ENCODE data around the gene PLPPR2. TPM values are rescaled to one million over a fixed set of nuclear protein-coding genes. Genes with fewer than 3 reads are reported as not detected.

PLPPR2 gene
- total RNA-seq, 4 donors from 2014 or later = 4.2 to 19.6 (median 9.3) TPM

DNA sequence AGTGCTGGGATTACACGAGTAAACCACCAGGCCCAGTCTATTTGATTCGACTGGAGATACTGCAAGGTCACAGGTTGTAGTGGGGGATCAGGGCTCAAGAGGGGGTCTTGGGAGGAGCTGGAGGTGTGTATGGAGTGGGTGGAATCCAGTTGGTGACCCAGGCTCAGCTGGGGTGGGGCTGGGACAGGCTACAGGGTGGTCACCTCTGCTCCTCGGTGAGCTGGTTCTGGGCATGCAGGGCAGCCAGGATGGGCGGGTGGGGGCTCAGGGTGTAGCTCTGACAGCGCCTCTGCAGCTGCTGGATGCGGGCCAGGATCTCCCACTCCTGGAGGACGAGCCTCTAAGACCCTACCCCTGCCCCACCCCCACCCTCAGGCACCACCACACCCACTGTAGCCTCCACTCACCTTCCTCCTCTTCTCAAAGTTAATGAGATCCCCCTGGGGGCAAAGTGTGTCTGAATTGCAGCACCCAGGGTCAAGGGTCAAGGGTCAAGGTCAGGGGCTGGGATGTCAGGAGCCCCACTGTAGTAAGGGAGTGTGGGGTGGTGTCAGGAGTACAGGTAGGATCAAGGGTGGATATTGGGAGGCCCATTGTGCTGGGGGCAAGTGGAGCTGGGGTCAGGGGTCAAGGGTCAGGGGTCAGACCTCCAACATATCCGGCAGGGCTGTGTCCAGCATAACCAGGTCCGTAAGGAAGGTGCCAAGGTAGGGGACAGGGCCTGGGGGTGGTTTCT lies 46.7 kb downstream of the PLPPR2 start:
- TF ChIP-seq, protein P1, sequence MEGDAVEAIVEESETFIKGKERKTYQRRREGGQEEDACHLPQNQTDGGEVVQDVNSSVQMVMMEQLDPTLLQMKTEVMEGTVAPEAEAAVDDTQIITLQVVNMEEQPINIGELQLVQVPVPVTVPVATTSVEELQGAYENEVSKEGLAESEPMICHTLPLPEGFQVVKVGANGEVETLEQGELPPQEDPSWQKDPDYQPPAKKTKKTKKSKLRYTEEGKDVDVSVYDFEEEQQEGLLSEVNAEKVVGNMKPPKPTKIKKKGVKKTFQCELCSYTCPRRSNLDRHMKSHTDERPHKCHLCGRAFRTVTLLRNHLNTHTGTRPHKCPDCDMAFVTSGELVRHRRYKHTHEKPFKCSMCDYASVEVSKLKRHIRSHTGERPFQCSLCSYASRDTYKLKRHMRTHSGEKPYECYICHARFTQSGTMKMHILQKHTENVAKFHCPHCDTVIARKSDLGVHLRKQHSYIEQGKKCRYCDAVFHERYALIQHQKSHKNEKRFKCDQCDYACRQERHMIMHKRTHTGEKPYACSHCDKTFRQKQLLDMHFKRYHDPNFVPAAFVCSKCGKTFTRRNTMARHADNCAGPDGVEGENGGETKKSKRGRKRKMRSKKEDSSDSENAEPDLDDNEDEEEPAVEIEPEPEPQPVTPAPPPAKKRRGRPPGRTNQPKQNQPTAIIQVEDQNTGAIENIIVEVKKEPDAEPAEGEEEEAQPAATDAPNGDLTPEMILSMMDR (IDR thresholded peaks at IDR 0.05; ENCODE audit: low read depth) = no peak

DNA sequence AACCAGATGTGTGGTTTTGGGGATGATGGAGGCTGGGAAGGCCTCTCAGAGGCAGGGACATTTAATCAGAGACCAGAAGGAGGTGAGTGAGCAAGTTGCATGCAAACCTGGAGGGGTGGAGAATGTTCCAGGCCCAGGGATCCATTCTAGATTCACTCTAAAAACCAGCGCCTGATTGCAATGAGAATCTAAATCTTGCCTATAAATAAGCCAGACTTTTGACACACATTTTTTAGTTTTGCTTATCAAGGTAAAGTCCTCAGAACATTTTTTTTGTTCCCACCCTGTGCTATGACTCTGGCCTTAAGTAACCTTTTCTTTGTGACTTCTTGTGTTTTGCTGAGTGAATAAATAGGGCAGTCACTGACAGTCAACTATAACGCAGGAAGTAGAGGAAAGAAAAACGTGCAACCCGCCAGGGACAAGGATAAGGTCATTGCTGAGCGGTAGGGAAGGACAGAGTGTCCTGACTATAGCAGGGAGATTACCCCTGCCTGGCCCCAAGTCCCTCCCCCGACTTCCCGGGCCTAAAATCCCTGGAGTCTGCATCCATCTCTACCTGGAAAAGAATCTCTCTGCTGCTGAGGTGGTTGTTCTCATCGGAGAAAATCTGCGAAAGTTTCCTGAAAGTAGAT lies 49.5 kb downstream of the PLPPR2 start:
- TF ChIP-seq, protein P1 (IDR thresholded peaks at IDR 0.05; ENCODE audit: low read depth) = no peak

DNA sequence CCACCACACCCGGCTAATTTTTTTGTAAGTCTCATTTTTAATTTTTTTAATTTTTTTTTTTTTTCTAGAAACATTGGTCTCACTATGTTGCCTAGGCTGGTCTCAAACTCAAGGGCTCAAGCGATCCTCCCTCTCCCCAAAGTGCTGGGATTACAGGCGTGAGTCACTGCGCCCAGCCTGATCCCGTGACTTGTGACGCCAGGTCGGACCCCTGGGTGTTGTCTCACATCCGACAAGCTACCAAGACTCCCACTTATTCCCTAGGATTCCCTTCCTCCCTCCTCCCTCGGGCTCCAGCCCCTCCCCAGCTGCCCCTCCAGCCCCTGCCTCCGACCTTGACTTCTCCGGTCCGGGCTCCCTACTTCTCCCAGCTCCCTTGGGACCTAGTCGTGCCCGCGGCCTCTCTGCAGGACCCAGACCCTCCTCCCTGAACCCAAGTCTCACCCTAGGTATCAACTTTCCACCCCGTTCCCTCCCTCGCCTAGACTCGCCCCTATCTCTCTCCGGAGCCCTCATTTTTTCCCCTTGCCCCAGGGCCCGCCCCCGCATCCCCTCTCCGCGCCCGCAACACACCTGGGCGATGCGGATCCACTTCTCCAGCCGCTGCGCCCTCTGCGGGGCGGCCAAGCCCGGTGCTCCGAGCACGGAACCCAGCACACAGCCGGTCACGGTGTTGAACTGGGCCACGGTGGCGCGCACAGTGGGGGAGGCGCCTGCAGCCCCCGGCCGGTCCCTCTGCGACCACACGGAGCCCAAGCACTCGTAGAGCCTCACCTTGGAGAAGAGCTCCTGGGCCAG lies 50.8 kb downstream of the PLPPR2 start:
- TF ChIP-seq, protein P1 (IDR thresholded peaks at IDR 0.05; ENCODE audit: low read depth) = no peak

DNA sequence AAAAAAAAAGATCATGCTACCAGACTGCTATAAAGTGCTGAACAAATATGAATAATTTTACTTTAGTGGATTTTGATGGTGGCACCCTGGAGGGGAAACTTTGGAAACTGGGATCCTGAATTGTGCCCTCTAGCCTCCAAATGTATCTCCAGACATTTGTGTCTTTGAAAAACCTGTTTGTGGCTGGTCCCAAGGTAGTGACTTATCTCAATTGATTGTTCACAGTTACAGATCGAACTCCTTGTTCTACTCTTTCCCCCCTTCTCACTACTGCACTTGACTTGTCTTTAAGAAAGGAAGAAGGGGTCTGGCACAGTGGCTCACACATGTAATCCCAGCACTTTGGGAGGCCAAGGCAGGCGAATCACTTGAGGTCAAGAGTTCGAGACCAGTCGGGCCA lies 53.4 kb downstream of the PLPPR2 start:
- TF ChIP-seq, protein P1 (IDR thresholded peaks at IDR 0.05; ENCODE audit: low read depth) = no peak

DNA sequence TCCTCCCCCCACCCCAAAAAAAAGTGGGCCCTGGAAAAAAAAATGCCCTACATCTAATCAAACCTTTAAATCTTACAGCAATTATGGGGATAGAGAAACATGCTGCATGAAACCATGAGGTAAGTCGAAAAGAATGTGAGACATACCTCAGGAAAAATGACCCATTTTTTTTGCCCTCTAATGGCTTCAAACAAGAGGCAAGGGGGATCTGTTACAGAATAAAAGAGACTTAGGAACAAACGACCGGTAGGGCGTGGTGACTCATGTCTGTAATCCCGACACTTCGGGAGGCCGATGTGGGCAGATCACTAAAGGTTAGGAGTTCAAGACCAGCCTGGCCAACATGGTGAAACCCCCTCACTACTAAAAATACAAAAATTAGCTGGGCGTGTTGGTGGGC lies 55.5 kb downstream of the PLPPR2 start:
- TF ChIP-seq, protein P1 (IDR thresholded peaks at IDR 0.05; ENCODE audit: low read depth) = no peak

DNA sequence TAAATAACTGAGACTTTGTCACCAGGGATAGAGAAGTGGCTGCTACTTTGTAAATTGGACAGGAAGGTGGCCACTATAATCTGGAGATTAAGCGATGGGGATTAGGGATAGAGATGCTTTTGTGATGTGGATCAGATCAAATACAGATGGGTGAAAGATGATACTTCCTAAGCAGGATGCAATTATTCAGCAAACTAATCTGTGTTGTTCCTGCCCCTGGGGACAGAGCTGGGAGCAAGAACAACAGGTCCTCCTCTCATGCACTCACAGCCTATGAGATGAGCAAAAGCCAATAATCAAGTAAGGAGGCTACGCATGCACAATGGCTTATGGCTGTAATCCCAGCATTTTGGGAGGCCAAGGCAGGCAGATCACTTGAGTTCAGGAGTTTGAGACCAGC lies 59.3 kb downstream of the PLPPR2 start:
- TF ChIP-seq, protein P1 (IDR thresholded peaks at IDR 0.05; ENCODE audit: low read depth) = no peak

Small RNA genes within 50 kb of the gene (small RNA-seq; reads per million reads assigned to genes)
- gene RF00019 = 0.49 reads per million

Other genes with a start within 250 kb of the PLPPR2 start
- gene SPC24, start 199.7 kb upstream of the PLPPR2 start, total RNA-seq = 1 to 10 TPM; 1.3 to 5.1 (median 4.2) TPM
- 100 to 1,000 TPM; 156 to 414 (median 327) TPM for gene KANK2, start 157.9 kb upstream of the PLPPR2 start, total RNA-seq
- 10 to 100 TPM in 2 of 4 donors, 1 to 10 TPM in 2; 1.9 to 27.7 (median 14.8) TPM for gene ANGPTL8, start 115.8 kb upstream of the PLPPR2 start, total RNA-seq
- 100 to 1,000 TPM in 1 of 4 donors, 10 to 100 TPM in 3; 28.4 to 149 (median 40.6) TPM for gene DOCK6, start 92.9 kb upstream of the PLPPR2 start, total RNA-seq
- not detected for gene TSPAN16, start 59.3 kb upstream of the PLPPR2 start, total RNA-seq
- 10 to 100 TPM in 3 of 4 donors, 1 to 10 TPM in 1; 8.0 to 13.4 (median 11.5) TPM for gene RAB3D, start 15.8 kb upstream of the PLPPR2 start, total RNA-seq
- 100 to 1,000 TPM; 154 to 170 (median 160) TPM for gene TMEM205, start 9.2 kb upstream of the PLPPR2 start, total RNA-seq
- gene CCDC159, start 8.9 kb upstream of the PLPPR2 start, total RNA-seq = 10 to 100 TPM in 3 of 4 donors, 1 to 10 TPM in 1; 4.6 to 33.2 (median 15.7) TPM
- gene SWSAP1, start 19.2 kb downstream of the PLPPR2 start, total RNA-seq = 1 to 10 TPM in 2 of 4 donors, under 1 TPM in 1, not detected in 1; 0.66 to 3.0 (median 1.0) TPM
- 1 to 10 TPM; 1.5 to 8.1 (median 5.0) TPM for gene EPOR, start 28.9 kb downstream of the PLPPR2 start, total RNA-seq
- 10 to 100 TPM in 1 of 4 donors, 1 to 10 TPM in 3; 4.7 to 17.5 (median 6.1) TPM for gene RGL3, start 63.9 kb downstream of the PLPPR2 start, total RNA-seq
- under 1 TPM in 2 of 4 donors, not detected in 2; 0.17 to 0.33 TPM for gene ODAD3, start 79.7 kb downstream of the PLPPR2 start, total RNA-seq
- gene PRKCSH, start 80.2 kb downstream of the PLPPR2 start, total RNA-seq = 100 to 1,000 TPM in 1 of 4 donors, 10 to 100 TPM in 3; 45.0 to 109 (median 76.1) TPM
- gene ELAVL3, start 125.6 kb downstream of the PLPPR2 start, total RNA-seq = not detected
- gene ZNF653, start 150.4 kb downstream of the PLPPR2 start, total RNA-seq = 1 to 10 TPM in 3 of 4 donors, under 1 TPM in 1; 0.98 to 4.7 (median 3.4) TPM
- gene ECSIT, start 173.7 kb downstream of the PLPPR2 start, total RNA-seq = 10 to 100 TPM; 25.3 to 47.6 (median 35.7) TPM
- gene CNN1, start 183.4 kb downstream of the PLPPR2 start, total RNA-seq = 1 to 10 TPM; 2.7 to 9.3 (median 5.2) TPM
- gene ELOF1, start 203.8 kb downstream of the PLPPR2 start, total RNA-seq = 10 to 100 TPM; 19.9 to 29.2 (median 27.4) TPM
- 100 to 1,000 TPM in 1 of 4 donors, 10 to 100 TPM in 3; 38.2 to 474 (median 69.0) TPM for gene ACP5, start 222.2 kb downstream of the PLPPR2 start, total RNA-seq
- gene ZNF627, start 242.1 kb downstream of the PLPPR2 start, total RNA-seq = 10 to 100 TPM in 3 of 4 donors, 1 to 10 TPM in 1; 6.2 to 10.8 (median 10.4) TPM